H9 (cell line): ENCODE results near the gene PCOLCE2. TPM values are rescaled to one million over a fixed set of nuclear protein-coding genes. Genes with fewer than 3 reads are reported as not detected.

Experiments
- DNase-seq: peaks from one replicate; pipeline ENCODE4 v3.0.0-alpha.2; 2017
- H2AFZ ChIP-seq: one replicate; pipeline ENCODE4 v1.6.1; 2013; ENCODE audit warnings: mild to moderate bottlenecking, low read length, control low read depth, moderate library complexity
- H2AK5ac ChIP-seq: 2 replicates; pipeline ENCODE4 v1.6.1; 2013; ENCODE audit warnings: low read length, control low read depth, mixed read lengths; ENCODE audit not compliant: insufficient read length
- H2BK120ac ChIP-seq: one replicate; pipeline ENCODE4 v1.6.1; 2013; ENCODE audit warnings: low read depth, mild to moderate bottlenecking, low read length, control low read depth, inconsistent platforms; ENCODE audit not compliant: poor library complexity, severe bottlenecking
- H2BK12ac ChIP-seq: 2 replicates; pipeline ENCODE4 v1.6.1; 2013; ENCODE audit warnings: low read length, control low read depth, mixed read lengths, low read depth; ENCODE audit not compliant: insufficient read length
- H2BK15ac ChIP-seq: 2 replicates; pipeline ENCODE4 v1.6.1; 2013; ENCODE audit warnings: low read depth, low read length, control low read depth
- H2BK20ac ChIP-seq: one replicate; pipeline ENCODE4 v1.6.1; 2013; ENCODE audit warnings: low read depth, mild to moderate bottlenecking, low read length, control low read depth, inconsistent platforms; ENCODE audit not compliant: poor library complexity, severe bottlenecking
- H2BK5ac ChIP-seq: 2 replicates; pipeline ENCODE4 v1.6.1; 2013; ENCODE audit warnings: low read length, control low read depth, mixed read lengths; ENCODE audit not compliant: insufficient read length
- H3K14ac ChIP-seq: 2 replicates; pipeline ENCODE4 v1.6.1; 2013; ENCODE audit warnings: low read length, control low read depth; ENCODE audit not compliant: insufficient read depth
- H3K18ac ChIP-seq: 2 replicates; pipeline ENCODE4 v1.6.1; 2013; ENCODE audit warnings: low read depth, mild to moderate bottlenecking, mixed read lengths, low read length, control low read depth; ENCODE audit not compliant: insufficient read length
- H3K23ac ChIP-seq: 2 replicates; pipeline ENCODE4 v1.6.1; 2013; ENCODE audit warnings: low read length, control low read depth, mixed read lengths, low read depth; ENCODE audit not compliant: insufficient read length
- H3K23me2 ChIP-seq: 2 replicates; pipeline ENCODE4 v1.6.1; 2013; ENCODE audit warnings: low read depth, mild to moderate bottlenecking, mixed read lengths, low read length, control low read depth; ENCODE audit not compliant: insufficient read length, poor library complexity, severe bottlenecking
- H3K27ac ChIP-seq: 2 replicates; pipeline ENCODE4 v1.5.1; 2013; ENCODE audit warnings: low read length, control low read depth, mixed read lengths, low read depth; ENCODE audit not compliant: insufficient read length
- H3K27me3 ChIP-seq: 2 replicates; pipeline ENCODE4 v1.6.1; 2013; ENCODE audit warnings: low read length, control low read depth, inconsistent platforms; ENCODE audit not compliant: insufficient read depth
- H3K4ac ChIP-seq: 2 replicates; pipeline ENCODE4 v1.6.1; 2013; ENCODE audit warnings: low read depth, mild to moderate bottlenecking, control low read depth, inconsistent platforms, low read length, moderate library complexity
- H3K4me1 ChIP-seq: 2 replicates; pipeline ENCODE4 v1.6.1; 2013; ENCODE audit warnings: low read length, control low read depth, inconsistent platforms; ENCODE audit not compliant: insufficient read depth
- H3K4me2 ChIP-seq: 2 replicates; pipeline ENCODE4 v1.6.1; 2013; ENCODE audit warnings: low read length, control low read depth, mixed read lengths; ENCODE audit not compliant: insufficient read length, insufficient read depth
- H3K56ac ChIP-seq: 2 replicates; pipeline ENCODE4 v1.6.1; 2013; ENCODE audit warnings: low read depth, mild to moderate bottlenecking, mixed read lengths, low read length, control low read depth; ENCODE audit not compliant: insufficient read length
- H3K79me1 ChIP-seq: 2 replicates; pipeline ENCODE4 v1.6.1; 2013; ENCODE audit warnings: low read depth, mild to moderate bottlenecking, moderate library complexity, low read length, control low read depth, inconsistent platforms; ENCODE audit not compliant: insufficient read depth, poor library complexity, severe bottlenecking
- H3K79me2 ChIP-seq: 2 replicates; pipeline ENCODE4 v1.6.1; 2013; ENCODE audit warnings: low read length, control low read depth, inconsistent platforms; ENCODE audit not compliant: insufficient read depth
- H3K9ac ChIP-seq: 2 replicates; pipeline ENCODE4 v1.6.1; 2013; ENCODE audit warnings: low read length, control low read depth, mixed read lengths; ENCODE audit not compliant: insufficient read length; ENCODE audit errors: extremely low read depth
- H3K9me3 ChIP-seq: one replicate; pipeline ENCODE4 v1.6.1; 2013; ENCODE audit warnings: low read depth, low read length, inconsistent platforms; ENCODE audit not compliant: control insufficient read depth
- H3T11ph ChIP-seq: one replicate; pipeline ENCODE4 v1.6.1; 2013; ENCODE audit warnings: mild to moderate bottlenecking, low read length, control low read depth, inconsistent platforms
- H4K20me1 ChIP-seq: one replicate; pipeline ENCODE4 v1.6.1; 2013; ENCODE audit not compliant: control insufficient read depth, insufficient read length, insufficient read depth
- H4K5ac ChIP-seq: 2 replicates; pipeline ENCODE4 v1.6.1; 2013; ENCODE audit warnings: low read depth, mild to moderate bottlenecking, mixed read lengths, low read length, control low read depth; ENCODE audit not compliant: insufficient read length
- H4K8ac ChIP-seq: replicated peaks from 2 replicates; pipeline ENCODE4 v1.6.1; 2013; ENCODE audit warnings: low read length, control low read depth, mixed read lengths, low read depth; ENCODE audit not compliant: insufficient read length
- H4K91ac ChIP-seq: 2 replicates; pipeline ENCODE4 v1.6.1; 2013; ENCODE audit warnings: low read depth, mild to moderate bottlenecking, moderate library complexity, mixed read lengths, low read length, control low read depth; ENCODE audit not compliant: insufficient read length
- H3K27ac Mint-ChIP-seq, 3 experiments: 2 replicates in 2 of 3; 3 replicates in 1 of 3; pipeline ENCODE4 v1.8.0; 2020 to 2021; ENCODE audit warnings: mixed read lengths in 3 of 3, mild to moderate bottlenecking in 1 of 3, moderate library complexity in 1 of 3
- H3K27me3 Mint-ChIP-seq: 2 replicates; pipeline ENCODE4 v1.8.0; 2021; ENCODE audit warnings: low read depth, mild to moderate bottlenecking, moderate library complexity, mixed read lengths
- H3K36me3 Mint-ChIP-seq, 3 experiments: 2 replicates in 2 of 3; 3 replicates in 1 of 3; pipeline ENCODE4 v1.8.0; 2020 to 2021; ENCODE audit warnings: low read depth in 3 of 3, mixed read lengths in 3 of 3; ENCODE audit not compliant: insufficient read depth in 1 of 3
- H3K4me1 Mint-ChIP-seq, 2 experiments: 2 replicates each; pipeline ENCODE4 v1.8.0; 2020; ENCODE audit warnings: mixed read lengths in 2 of 2
- H3K4me3 Mint-ChIP-seq, 2 experiments: 2 replicates in 1 of 2; 3 replicates in 1 of 2; pipeline ENCODE4 v1.8.0; 2020 to 2021; ENCODE audit warnings: mild to moderate bottlenecking in 2 of 2, mixed read lengths in 2 of 2, moderate library complexity in 1 of 2
- H3K9me3 Mint-ChIP-seq, 2 experiments: 2 replicates in 1 of 2; 3 replicates in 1 of 2; pipeline ENCODE4 v1.8.0; 2020; ENCODE audit warnings: mild to moderate bottlenecking in 2 of 2, mixed read lengths in 2 of 2, moderate library complexity in 1 of 2
- CTCF ChIP-seq: fragments of 200-600 bp; sonication (generic); conservative IDR thresholded peaks from 3 replicates; pipeline ENCODE4 v1.8.0; 2021; ENCODE audit warnings: antibody characterized with exemption, mild to moderate bottlenecking
- WGBS: extraction: QIAGEN DNeasy Blood & Tissue Kit; methylation state at CpG from one replicate; pipeline ENCODE4 v1.1.7; 2013; ENCODE audit warnings: missing lambda C conversion rate, low lambda C conversion rate, mixed read lengths; ENCODE audit not compliant: insufficient read length; ENCODE audit errors: extremely low coverage; 5-methylcytosine and 5-hydroxymethylcytosine counted together
- total RNA-seq: library from RNA; stranded (reverse); gene quantifications from 2 replicates; pipeline ENCODE4 v1.2.1, GENCODE V29; 2021

The PCOLCE2 gene
- total RNA-seq, 1 experiment from 2014 or later = 9.2 TPM

GRCh38 chr3:142846779-142847577 is 41.9 kb downstream of the PCOLCE2 start:
- Histone ChIP-seq H3K9ac (no peak overlapping the region), H3K23me2 (no peaks in the 10 kb centered on the region), H3K79me1 (no peaks in the 10 kb centered on the region), H3K27me3 (no peaks in the 10 kb centered on the region), H3K4me1 (no peaks in the 10 kb centered on the region), H3K9me3 (no peaks in the 10 kb centered on the region), H3K14ac (no peak overlapping the region), H3T11ph (no peak overlapping the region), H3K27ac (no peak overlapping the region), H2BK120ac (no peak overlapping the region), H2AFZ (no peak overlapping the region), H3K4me2 (no peak overlapping the region), H2BK5ac (no peak overlapping the region), H4K20me1 (no peaks in the 10 kb centered on the region), H2AK5ac (no peak overlapping the region), H2BK12ac (no peak overlapping the region), H4K91ac (no peak overlapping the region), H4K8ac (no peak overlapping the region), H3K79me2 (no peaks in the 10 kb centered on the region), H3K4ac (no peak overlapping the region), H4K5ac (no peak overlapping the region), H2BK15ac (no peak overlapping the region), H3K56ac (no peak overlapping the region), H3K18ac (no peak overlapping the region), H3K23ac (no peak overlapping the region), H2BK20ac (no peak overlapping the region)
- H3K9me3 Mint-ChIP-seq = no peaks in the 10 kb centered on the region
- H3K4me1 Mint-ChIP-seq = peaks cover 7 to 8% of the 10 kb centered on the region in 2 experiments; a peak in 3 of 4 replicates
- no peak for DNase-seq
- WGBS = no CpG with 5 or more reads among the region's 2 CpGs
- no peak overlapping the region for H3K4me3 Mint-ChIP-seq
- peaks cover 3 to 7% (median 5%) of the 10 kb centered on the region in 3 experiments; a peak in 4 of 7 replicates for H3K36me3 Mint-ChIP-seq
- H3K27ac Mint-ChIP-seq = no peak overlapping the region
- no peak for TF ChIP-seq CTCF
- no peaks in the 10 kb centered on the region for H3K27me3 Mint-ChIP-seq
